Measurements from ENCODE around the gene PPM1M. TPM values are rescaled to one million over a fixed set of nuclear protein-coding genes. Genes with fewer than 3 reads are reported as not detected.
"Not testable (repeated sequence)": the region's sequence is repeated elsewhere in the genome, so short reads cannot be mapped to it uniquely, and the experiment has no call there.

The PPM1M gene
- total RNA-seq, 1 donor from 2014 or later = 10.6 TPM

DNA sequence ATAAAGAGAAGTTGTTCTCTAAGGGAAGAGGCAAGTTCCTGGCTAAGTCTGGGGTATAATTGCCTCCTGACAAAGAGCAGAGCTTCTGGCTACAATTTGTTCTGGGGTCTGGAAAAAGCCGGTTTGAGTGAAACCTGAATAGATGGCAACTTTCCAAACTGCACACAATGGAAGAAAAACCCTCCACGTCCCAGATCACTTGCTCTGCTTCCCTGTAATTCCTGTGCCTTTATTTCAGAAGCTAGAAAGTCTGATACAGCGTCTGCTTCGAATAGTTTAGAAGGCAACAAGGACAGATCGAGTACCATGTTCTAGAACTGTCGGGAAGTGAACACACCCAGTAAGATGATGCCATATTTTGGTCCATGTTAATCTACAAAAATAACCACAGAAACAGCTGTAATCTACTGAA is 34.5 kb downstream of the PPM1M start:
- Mint-ChIP-seq H3K36me3 (peaks cover 3% of the 10 kb centered on the region), H3K9me3 (no peaks in the 10 kb centered on the region), H3K4me1 (peaks cover 58% of the 10 kb centered on the region), H3K4me3 (peak overlapping the region; percentile 97), H3K27me3 (ENCODE audit: low read depth) (no peaks in the 10 kb centered on the region), H3K27ac (peak overlapping the region; percentile 100)
- TF ChIP-seq, protein P1, sequence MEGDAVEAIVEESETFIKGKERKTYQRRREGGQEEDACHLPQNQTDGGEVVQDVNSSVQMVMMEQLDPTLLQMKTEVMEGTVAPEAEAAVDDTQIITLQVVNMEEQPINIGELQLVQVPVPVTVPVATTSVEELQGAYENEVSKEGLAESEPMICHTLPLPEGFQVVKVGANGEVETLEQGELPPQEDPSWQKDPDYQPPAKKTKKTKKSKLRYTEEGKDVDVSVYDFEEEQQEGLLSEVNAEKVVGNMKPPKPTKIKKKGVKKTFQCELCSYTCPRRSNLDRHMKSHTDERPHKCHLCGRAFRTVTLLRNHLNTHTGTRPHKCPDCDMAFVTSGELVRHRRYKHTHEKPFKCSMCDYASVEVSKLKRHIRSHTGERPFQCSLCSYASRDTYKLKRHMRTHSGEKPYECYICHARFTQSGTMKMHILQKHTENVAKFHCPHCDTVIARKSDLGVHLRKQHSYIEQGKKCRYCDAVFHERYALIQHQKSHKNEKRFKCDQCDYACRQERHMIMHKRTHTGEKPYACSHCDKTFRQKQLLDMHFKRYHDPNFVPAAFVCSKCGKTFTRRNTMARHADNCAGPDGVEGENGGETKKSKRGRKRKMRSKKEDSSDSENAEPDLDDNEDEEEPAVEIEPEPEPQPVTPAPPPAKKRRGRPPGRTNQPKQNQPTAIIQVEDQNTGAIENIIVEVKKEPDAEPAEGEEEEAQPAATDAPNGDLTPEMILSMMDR (IDR thresholded peaks at IDR 0.05; ENCODE audit: unreplicated experiment) = no peak
- no peak for DNase-seq (ENCODE audit: low spot score in 2 of 2, unreplicated experiment in 2 of 2)

DNA sequence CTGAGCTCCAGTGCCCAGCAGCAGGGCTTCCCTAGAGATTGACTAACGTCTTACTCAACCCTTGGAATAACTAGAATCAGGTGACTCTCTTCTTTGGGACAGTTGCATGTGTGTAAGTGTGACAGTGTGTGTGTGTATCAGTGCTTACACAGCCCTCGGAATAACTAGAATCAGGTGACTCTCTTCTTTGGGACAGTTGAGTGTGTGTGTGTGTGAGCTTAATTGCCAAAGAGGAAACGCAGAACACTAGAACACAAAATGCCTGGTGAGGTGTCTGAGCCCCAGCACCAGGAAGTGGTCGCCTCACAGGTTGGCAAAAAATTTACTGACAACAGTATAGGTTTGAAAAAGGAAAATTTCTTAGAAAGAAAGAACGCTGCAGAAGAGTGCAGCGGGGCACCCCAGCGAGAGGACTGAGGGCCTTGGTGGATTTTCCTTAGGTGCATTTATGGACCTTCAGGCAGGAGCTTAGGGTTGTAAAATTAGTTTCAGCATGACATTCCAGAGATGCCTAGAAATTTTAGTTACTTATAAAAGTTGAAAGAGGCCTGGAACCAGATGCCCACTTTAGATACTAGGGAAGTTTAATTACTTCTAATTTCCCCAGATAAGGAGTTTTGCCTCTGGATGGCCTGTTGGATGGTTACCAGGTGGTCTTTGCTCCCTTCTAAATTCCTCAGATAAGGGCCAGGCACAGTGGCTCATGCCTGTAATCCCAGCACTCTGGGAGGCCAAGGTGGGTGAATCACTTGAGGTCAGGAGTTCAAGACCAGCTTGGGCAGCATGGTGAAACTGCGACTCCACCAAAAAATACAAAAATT is 36.6 kb downstream of the PPM1M start:
- Mint-ChIP-seq H3K4me1 (peaks cover 46% of the 10 kb centered on the region), H3K4me3 (no peak overlapping the region), H3K27me3 (ENCODE audit: low read depth) (no peaks in the 10 kb centered on the region), H3K36me3 (no peaks in the 10 kb centered on the region), H3K9me3 (no peaks in the 10 kb centered on the region), H3K27ac (peak overlapping the region; percentile 93)
- DNase-seq (ENCODE audit: low spot score in 2 of 2, unreplicated experiment in 2 of 2) = no peak
- TF ChIP-seq, protein P1 (IDR thresholded peaks at IDR 0.05; ENCODE audit: unreplicated experiment) = no peak

DNA sequence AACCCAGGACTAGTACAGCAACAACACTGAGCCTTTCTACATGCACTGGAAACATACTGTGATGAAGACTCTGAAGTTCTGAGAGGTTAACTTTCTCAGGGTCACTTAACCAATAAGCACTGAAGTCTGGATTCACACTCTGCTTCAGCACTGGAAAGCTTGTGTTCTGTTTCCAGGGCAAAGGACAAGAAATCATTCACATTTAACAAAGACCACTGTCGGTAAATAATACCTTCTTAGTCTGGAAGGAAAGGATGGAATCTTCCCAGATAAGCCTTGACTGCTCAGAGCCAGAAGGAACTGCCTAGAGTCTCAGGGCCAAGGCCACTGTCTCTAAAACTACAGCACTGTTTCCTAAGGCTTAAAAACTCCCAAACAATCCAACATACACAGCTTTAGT is 37.7 kb downstream of the PPM1M start:
- Mint-ChIP-seq H3K27me3 (ENCODE audit: low read depth) (no peaks in the 10 kb centered on the region), H3K9me3 (no peaks in the 10 kb centered on the region), H3K4me1 (peaks cover 45% of the 10 kb centered on the region), H3K36me3 (no peaks in the 10 kb centered on the region), H3K4me3 (no peak overlapping the region), H3K27ac (peak overlapping the region; percentile 87)
- DNase-seq (ENCODE audit: low spot score in 2 of 2, unreplicated experiment in 2 of 2) = no peak
- TF ChIP-seq, protein P1 (IDR thresholded peaks at IDR 0.05; ENCODE audit: unreplicated experiment) = no peak

DNA sequence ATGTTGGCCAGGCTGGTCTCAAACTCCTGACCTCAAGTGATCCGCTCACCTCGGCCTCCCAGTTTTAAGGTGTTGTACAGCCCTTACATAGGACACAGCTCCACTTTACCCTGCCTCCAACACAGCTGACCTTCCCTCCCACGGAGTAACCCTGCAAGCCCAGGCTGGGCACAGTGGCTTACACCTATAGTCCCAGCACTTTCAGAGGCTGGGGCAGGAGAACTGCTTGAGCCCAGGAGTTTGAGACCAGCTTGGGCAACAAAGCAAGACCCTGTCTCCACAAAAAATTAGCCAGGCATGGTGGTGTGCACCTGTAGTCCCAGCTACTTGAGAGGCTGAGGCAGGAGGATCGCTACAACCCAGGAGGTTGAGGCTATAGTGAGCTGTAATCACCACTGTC is 38.5 kb downstream of the PPM1M start:
- H3K27ac Mint-ChIP-seq; H3K27me3 Mint-ChIP-seq (ENCODE audit: low read depth); DNase-seq (ENCODE audit: low spot score in 2 of 2, unreplicated experiment in 2 of 2); H3K9me3 Mint-ChIP-seq; H3K4me3 Mint-ChIP-seq; H3K36me3 Mint-ChIP-seq: not testable (repeated sequence)
- H3K4me1 Mint-ChIP-seq = peaks cover 41% of the 10 kb centered on the region

DNA sequence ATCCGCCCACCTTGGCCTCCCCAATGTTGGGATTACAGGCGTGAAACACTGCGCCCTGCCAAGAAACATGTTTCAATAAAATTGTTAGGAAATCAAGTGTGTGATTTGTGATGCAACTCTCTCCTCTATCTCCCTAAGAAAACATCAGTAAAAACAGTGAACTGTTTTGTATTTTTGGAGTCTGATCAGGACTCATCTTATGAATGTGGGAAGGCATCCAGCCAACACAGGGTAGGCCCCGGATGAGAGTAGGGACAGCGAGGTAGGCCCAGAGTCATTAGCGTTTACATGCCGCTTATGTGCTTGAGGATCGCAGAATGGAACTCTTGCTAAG is 41.2 kb downstream of the PPM1M start:
- peaks cover 24% of the 10 kb centered on the region for H3K4me1 Mint-ChIP-seq
- no peak for DNase-seq (ENCODE audit: low spot score in 2 of 2, unreplicated experiment in 2 of 2)
- H3K27me3 Mint-ChIP-seq (ENCODE audit: low read depth) = no peaks in the 10 kb centered on the region
- no peaks in the 10 kb centered on the region for H3K36me3 Mint-ChIP-seq
- peak overlapping the region; percentile 99 for H3K4me3 Mint-ChIP-seq
- peak overlapping the region; percentile 100 for H3K27ac Mint-ChIP-seq
- TF ChIP-seq, protein P1 (IDR thresholded peaks at IDR 0.05; ENCODE audit: unreplicated experiment) = no peak
- H3K9me3 Mint-ChIP-seq = no peaks in the 10 kb centered on the region

DNA sequence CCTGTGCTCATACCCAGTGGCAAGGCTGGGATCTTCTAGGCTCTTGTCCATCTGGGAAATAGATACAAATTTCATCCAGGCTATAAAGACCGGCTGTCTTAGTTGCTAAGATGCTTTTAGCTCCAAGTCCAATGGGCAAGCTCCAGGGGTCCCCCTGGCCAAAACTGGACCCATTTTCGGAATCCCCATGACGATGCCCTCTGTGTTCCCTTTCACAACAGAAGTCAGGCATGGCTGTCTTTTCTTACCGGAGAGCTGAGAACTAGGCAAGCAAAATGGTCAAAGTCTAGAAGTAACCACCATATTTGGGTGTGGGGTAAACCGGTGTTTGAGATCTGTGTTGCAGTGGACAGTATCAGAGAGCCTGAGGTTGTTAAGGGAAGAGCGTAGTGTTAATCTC is 43.1 kb downstream of the PPM1M start:
- Mint-ChIP-seq H3K27ac (peak overlapping the region; percentile 100), H3K9me3 (no peaks in the 10 kb centered on the region), H3K27me3 (ENCODE audit: low read depth) (no peaks in the 10 kb centered on the region), H3K4me1 (peaks cover 8% of the 10 kb centered on the region), H3K4me3 (peak overlapping the region; percentile 99), H3K36me3 (no peaks in the 10 kb centered on the region)
- no peak for DNase-seq (ENCODE audit: low spot score in 2 of 2, unreplicated experiment in 2 of 2)
- TF ChIP-seq, protein P1 (IDR thresholded peaks at IDR 0.05; ENCODE audit: unreplicated experiment) = no peak

Measured in mesothelial cell of epicardium (in vitro differentiated cells).